ENCODE measurements around the gene ERC1.

DNA sequence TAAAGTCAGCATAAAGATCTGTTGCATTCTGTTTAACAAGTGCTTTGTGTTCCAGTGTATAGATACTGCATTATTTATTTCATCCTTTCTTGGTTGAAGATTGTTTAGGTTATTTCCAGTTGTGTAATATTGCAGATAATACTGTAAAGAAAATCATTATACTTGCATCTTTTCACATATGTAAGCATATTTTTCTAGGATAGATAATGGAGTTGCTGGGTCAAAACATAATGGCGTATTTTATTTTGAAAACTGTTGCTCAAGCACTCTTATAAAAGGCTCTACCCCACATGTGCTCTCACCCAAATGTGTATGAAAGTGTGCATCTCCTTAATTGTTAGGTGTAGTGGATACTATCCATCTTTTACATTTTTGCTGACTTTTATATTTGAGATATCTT lies 329.0 kb downstream of the ERC1 start:
- TF ChIP-seq, protein P1, sequence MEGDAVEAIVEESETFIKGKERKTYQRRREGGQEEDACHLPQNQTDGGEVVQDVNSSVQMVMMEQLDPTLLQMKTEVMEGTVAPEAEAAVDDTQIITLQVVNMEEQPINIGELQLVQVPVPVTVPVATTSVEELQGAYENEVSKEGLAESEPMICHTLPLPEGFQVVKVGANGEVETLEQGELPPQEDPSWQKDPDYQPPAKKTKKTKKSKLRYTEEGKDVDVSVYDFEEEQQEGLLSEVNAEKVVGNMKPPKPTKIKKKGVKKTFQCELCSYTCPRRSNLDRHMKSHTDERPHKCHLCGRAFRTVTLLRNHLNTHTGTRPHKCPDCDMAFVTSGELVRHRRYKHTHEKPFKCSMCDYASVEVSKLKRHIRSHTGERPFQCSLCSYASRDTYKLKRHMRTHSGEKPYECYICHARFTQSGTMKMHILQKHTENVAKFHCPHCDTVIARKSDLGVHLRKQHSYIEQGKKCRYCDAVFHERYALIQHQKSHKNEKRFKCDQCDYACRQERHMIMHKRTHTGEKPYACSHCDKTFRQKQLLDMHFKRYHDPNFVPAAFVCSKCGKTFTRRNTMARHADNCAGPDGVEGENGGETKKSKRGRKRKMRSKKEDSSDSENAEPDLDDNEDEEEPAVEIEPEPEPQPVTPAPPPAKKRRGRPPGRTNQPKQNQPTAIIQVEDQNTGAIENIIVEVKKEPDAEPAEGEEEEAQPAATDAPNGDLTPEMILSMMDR (tag by site-specific recombination; IDR thresholded peaks at IDR 0.05) = no peak
- TF ChIP-seq, protein P2, sequence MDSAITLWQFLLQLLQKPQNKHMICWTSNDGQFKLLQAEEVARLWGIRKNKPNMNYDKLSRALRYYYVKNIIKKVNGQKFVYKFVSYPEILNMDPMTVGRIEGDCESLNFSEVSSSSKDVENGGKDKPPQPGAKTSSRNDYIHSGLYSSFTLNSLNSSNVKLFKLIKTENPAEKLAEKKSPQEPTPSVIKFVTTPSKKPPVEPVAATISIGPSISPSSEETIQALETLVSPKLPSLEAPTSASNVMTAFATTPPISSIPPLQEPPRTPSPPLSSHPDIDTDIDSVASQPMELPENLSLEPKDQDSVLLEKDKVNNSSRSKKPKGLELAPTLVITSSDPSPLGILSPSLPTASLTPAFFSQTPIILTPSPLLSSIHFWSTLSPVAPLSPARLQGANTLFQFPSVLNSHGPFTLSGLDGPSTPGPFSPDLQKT (IDR thresholded peaks at IDR 0.05; ENCODE audit: borderline replicate concordance, low read depth, low read length) = no peak
- TF ChIP-seq ZNF175 (tag by site-specific recombination; IDR thresholded peaks at IDR 0.05) (no peak), ZNF274 (IDR thresholded peaks at IDR 0.05; ENCODE audit: low read length) (no peak), ZNF274 (tag by site-specific recombination; IDR thresholded peaks at IDR 0.05; ENCODE audit: borderline replicate concordance) (no peak), ZNF596 (tag by site-specific recombination; IDR thresholded peaks at IDR 0.05) (no peak), TCF7L2 (IDR thresholded peaks at IDR 0.05; ENCODE audit: borderline replicate concordance, low read depth, low read length) (no peak), ZNF701 (tag by site-specific recombination; IDR thresholded peaks at IDR 0.05) (no peak), ZBTB8A (tag by site-specific recombination; IDR thresholded peaks at IDR 0.05) (no peak), ZNF76 (tag by site-specific recombination; IDR thresholded peaks at IDR 0.05; ENCODE audit: borderline replicate concordance, low read depth) (no peak)
- TF ChIP-seq, protein P3, sequence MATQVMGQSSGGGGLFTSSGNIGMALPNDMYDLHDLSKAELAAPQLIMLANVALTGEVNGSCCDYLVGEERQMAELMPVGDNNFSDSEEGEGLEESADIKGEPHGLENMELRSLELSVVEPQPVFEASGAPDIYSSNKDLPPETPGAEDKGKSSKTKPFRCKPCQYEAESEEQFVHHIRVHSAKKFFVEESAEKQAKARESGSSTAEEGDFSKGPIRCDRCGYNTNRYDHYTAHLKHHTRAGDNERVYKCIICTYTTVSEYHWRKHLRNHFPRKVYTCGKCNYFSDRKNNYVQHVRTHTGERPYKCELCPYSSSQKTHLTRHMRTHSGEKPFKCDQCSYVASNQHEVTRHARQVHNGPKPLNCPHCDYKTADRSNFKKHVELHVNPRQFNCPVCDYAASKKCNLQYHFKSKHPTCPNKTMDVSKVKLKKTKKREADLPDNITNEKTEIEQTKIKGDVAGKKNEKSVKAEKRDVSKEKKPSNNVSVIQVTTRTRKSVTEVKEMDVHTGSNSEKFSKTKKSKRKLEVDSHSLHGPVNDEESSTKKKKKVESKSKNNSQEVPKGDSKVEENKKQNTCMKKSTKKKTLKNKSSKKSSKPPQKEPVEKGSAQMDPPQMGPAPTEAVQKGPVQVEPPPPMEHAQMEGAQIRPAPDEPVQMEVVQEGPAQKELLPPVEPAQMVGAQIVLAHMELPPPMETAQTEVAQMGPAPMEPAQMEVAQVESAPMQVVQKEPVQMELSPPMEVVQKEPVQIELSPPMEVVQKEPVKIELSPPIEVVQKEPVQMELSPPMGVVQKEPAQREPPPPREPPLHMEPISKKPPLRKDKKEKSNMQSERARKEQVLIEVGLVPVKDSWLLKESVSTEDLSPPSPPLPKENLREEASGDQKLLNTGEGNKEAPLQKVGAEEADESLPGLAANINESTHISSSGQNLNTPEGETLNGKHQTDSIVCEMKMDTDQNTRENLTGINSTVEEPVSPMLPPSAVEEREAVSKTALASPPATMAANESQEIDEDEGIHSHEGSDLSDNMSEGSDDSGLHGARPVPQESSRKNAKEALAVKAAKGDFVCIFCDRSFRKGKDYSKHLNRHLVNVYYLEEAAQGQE (tag by site-specific recombination; IDR thresholded peaks at IDR 0.05) = no peak
- TF ChIP-seq, protein P4, sequence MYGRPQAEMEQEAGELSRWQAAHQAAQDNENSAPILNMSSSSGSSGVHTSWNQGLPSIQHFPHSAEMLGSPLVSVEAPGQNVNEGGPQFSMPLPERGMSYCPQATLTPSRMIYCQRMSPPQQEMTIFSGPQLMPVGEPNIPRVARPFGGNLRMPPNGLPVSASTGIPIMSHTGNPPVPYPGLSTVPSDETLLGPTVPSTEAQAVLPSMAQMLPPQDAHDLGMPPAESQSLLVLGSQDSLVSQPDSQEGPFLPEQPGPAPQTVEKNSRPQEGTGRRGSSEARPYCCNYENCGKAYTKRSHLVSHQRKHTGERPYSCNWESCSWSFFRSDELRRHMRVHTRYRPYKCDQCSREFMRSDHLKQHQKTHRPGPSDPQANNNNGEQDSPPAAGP (tag by site-specific recombination; IDR thresholded peaks at IDR 0.05) = no peak
- TF ChIP-seq, protein P5, sequence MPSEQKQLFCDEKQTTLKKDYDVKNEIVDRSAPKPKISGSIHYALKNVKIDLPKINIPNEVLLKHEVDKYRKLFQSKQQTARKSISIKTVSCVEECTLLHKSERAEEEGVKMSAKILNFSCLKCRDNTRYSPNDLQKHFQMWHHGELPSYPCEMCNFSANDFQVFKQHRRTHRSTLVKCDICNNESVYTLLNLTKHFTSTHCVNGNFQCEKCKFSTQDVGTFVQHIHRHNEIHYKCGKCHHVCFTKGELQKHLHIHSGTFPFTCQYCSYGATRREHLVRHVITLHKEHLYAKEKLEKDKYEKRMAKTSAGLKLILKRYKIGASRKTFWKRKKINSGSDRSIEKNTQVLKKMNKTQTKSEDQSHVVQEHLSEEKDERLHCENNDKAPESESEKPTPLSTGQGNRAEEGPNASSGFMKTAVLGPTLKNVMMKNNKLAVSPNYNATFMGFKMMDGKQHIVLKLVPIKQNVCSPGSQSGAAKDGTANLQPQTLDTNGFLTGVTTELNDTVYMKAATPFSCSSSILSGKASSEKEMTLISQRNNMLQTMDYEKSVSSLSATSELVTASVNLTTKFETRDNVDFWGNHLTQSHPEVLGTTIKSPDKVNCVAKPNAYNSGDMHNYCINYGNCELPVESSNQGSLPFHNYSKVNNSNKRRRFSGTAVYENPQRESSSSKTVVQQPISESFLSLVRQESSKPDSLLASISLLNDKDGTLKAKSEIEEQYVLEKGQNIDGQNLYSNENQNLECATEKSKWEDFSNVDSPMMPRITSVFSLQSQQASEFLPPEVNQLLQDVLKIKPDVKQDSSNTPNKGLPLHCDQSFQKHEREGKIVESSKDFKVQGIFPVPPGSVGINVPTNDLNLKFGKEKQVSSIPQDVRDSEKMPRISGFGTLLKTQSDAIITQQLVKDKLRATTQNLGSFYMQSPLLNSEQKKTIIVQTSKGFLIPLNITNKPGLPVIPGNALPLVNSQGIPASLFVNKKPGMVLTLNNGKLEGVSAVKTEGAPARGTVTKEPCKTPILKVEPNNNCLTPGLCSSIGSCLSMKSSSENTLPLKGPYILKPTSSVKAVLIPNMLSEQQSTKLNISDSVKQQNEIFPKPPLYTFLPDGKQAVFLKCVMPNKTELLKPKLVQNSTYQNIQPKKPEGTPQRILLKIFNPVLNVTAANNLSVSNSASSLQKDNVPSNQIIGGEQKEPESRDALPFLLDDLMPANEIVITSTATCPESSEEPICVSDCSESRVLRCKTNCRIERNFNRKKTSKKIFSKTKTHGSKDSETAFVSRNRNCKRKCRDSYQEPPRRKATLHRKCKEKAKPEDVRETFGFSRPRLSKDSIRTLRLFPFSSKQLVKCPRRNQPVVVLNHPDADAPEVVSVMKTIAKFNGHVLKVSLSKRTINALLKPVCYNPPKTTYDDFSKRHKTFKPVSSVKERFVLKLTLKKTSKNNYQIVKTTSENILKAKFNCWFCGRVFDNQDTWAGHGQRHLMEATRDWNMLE (tag by site-specific recombination; conservative IDR thresholded peaks at IDR 0.05; ENCODE audit: low read depth) = no peak
- TF ChIP-seq, protein P6, sequence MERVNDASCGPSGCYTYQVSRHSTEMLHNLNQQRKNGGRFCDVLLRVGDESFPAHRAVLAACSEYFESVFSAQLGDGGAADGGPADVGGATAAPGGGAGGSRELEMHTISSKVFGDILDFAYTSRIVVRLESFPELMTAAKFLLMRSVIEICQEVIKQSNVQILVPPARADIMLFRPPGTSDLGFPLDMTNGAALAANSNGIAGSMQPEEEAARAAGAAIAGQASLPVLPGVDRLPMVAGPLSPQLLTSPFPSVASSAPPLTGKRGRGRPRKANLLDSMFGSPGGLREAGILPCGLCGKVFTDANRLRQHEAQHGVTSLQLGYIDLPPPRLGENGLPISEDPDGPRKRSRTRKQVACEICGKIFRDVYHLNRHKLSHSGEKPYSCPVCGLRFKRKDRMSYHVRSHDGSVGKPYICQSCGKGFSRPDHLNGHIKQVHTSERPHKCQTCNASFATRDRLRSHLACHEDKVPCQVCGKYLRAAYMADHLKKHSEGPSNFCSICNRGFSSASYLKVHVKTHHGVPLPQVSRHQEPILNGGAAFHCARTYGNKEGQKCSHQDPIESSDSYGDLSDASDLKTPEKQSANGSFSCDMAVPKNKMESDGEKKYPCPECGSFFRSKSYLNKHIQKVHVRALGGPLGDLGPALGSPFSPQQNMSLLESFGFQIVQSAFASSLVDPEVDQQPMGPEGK (tag by site-specific recombination; IDR thresholded peaks at IDR 0.05) = no peak
